Upper lobe of left lung (tissue), 4 donors: ENCODE data around the gene NELFE.

Source experiments
- POLR2A ChIP-seq, 4 donors: fragments of 450-650 bp; IDR thresholded peaks; one replicate each; pipeline ENCODE4 v1.5.1; 2016 to 2017; ENCODE audit warnings: antibody characterized with exemption in 4 of 4, mild to moderate bottlenecking in 2 of 4
- TF ChIP-seq, protein P1 (sequence below), 6 experiments: fragments of 450-650 bp in 4 of 6; fragments of 200-600 bp in 2 of 6; sonication (generic) in 2 of 6; IDR thresholded peaks; one replicate each; pipeline ENCODE4 v1.5.1; 2016 to 2019; ENCODE audit warnings: antibody characterized with exemption in 6 of 6

DNA sequence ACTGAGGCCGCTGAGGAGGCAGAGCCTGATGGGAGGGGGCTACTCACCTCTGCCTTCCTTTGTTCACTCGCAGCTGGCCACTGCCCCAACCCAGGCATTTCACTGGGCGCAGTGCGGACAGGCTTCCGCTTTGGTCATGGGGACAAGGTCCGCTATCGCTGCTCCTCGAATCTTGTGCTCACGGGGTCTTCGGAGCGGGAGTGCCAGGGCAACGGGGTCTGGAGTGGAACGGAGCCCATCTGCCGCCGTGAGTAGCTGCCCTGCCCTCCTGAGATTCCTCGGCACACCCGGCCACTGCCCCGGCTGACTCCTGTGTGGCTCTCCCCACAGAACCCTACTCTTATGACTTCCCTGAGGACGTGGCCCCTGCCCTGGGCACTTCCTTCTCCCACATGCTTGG is 25.2 kb downstream of the NELFE start:
- TF ChIP-seq, protein P1, sequence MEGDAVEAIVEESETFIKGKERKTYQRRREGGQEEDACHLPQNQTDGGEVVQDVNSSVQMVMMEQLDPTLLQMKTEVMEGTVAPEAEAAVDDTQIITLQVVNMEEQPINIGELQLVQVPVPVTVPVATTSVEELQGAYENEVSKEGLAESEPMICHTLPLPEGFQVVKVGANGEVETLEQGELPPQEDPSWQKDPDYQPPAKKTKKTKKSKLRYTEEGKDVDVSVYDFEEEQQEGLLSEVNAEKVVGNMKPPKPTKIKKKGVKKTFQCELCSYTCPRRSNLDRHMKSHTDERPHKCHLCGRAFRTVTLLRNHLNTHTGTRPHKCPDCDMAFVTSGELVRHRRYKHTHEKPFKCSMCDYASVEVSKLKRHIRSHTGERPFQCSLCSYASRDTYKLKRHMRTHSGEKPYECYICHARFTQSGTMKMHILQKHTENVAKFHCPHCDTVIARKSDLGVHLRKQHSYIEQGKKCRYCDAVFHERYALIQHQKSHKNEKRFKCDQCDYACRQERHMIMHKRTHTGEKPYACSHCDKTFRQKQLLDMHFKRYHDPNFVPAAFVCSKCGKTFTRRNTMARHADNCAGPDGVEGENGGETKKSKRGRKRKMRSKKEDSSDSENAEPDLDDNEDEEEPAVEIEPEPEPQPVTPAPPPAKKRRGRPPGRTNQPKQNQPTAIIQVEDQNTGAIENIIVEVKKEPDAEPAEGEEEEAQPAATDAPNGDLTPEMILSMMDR (IDR thresholded peaks at IDR 0.05), result no peak
- TF ChIP-seq POLR2A (IDR thresholded peaks at IDR 0.05), result no peak
